Femur (tissue), 1 donor: Measurements from ENCODE around the gene KCNAB3.

Experiments used
- DNase-seq: peaks from one replicate; pipeline ENCODE4 v3.0.0-alpha.2; 2017

KCNAB3 gene

DNA sequence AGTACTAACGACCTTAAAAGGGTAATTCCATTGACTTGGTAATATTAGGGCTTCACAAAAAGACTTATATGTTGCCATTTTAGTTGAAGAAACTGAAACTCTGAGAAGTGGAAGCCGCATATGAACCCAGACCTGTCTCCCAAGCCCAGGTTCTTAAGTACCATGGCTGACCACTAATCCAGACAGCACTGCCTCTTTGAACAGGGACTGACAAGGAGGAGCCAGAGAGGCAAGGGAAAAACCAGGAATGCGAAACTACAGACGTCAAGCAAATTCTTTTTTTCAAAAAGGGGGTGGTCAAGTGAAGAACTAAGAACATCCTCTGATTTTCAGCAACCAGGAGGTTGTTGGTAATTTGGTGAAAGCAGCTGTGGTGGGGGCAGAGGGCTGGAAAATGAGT, 56.6 kb downstream of the KCNAB3 start:
- DNase-seq, result no peak
